Measurements from ENCODE around the gene MTPN.

The MTPN gene

DNA sequence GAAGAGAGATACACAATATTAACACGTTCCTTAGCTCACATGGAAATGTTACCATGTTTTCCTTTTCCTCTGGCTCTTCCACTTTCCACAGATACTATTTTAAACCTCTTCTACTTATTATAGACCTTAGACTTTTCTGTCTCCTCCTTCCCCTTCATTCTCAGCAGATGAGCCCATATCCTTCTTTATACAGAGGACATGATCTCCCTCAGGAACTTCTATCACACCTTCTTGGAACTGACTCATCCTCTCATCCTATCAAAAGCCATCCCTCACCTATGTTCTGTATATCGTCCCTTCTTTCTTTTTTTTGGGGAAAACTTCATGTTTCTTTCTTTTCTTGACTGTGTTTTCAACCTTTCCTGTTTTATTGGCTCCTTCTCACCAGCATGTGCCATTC, 20.8 kb downstream of the MTPN start:
- no peak for DNase-seq (ENCODE audit: low spot score)

DNA sequence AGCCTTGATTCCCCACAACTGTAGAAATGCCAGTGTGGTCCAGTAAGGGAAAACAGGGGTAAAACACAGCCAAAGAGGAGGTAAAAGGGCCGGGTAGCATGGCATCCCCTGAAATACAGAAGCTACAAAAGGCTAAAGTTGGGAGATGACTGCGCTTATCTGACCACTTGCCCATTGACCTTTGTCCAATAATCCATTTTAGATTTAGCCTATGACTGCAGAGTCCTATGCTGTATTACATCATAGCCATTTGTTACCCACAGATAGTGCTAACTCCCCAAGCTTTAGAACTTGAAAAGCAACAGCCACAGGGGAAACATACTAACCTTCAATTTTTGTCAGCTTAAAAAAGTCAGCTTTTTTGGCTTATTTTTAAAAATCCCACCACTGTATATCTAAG, 26.2 kb downstream of the MTPN start:
- DNase-seq (ENCODE audit: low spot score) = no peak

DNA sequence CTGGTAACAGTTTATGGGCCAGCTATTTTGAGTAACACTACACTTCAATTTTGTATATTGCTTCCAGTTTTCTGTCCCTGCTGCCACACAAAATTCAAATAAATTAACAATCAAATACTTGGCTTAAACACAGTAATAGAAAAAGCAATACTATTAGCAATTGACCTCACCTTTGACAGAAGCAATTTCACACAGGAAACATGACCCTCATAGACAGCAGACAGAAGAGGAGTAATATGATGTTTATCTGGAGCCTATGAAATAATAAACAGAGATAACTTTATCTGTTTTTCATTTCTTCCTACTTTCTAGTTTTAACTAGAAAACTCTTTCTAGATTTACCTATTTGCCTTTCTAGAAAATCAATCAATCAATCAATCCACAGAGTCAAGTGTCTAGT, 26.7 kb downstream of the MTPN start:
- DNase-seq (ENCODE audit: low spot score) = no peak

DNA sequence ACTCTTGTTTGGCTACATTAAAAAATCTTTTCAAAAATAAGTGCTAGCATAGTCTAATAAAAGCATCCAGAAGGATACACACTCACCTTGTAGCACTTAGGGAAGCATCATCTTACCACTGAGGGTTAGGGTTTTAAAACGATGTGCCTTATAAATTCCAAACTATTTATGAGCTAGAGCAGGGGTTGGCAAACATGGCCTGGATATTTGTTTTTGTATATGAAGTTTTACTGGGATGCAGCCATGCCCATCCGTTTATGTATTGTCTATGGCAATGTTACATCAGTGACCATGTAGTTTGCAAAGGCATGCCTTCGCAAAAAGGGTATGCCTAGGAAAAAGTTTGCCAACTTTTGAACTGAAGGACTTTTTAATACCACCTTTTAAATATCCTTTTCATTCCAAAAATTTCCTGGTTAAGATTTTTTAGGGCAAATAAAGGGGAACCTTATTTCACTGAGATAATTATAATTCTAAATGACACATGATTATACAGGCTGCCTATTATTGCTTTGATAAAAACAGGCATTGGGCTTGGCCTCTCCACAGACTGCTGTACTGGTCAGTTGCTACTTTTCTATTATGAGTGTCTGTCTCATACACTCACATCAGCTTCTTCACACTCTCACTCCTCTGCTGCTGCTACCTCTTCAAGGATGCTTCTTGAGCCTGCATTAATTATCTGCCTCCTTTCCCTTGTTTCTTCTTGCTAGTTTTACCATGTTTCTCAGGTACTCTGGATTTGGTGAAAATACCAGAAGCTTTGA, 30.7 kb downstream of the MTPN start:
- DNase-seq (ENCODE audit: low spot score) = no peak

DNA sequence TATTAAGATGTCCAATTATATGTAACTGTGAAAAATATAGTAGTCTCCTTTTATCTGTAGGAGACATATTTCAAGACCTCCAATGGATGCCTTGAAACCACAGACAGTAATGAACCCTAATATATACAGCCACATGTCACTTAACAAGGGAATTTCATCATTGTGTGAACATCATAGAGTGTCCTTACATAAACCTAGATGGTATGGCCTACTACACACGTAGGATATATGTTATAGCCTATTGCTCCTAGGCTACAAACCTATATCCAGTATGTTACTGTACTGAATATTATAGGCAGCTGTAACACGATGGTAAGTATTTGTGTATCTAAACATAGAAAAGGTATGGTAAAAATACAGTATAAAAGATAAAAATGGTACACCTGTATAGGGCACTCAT, 32.4 kb downstream of the MTPN start:
- no peak for DNase-seq (ENCODE audit: low spot score)

DNA sequence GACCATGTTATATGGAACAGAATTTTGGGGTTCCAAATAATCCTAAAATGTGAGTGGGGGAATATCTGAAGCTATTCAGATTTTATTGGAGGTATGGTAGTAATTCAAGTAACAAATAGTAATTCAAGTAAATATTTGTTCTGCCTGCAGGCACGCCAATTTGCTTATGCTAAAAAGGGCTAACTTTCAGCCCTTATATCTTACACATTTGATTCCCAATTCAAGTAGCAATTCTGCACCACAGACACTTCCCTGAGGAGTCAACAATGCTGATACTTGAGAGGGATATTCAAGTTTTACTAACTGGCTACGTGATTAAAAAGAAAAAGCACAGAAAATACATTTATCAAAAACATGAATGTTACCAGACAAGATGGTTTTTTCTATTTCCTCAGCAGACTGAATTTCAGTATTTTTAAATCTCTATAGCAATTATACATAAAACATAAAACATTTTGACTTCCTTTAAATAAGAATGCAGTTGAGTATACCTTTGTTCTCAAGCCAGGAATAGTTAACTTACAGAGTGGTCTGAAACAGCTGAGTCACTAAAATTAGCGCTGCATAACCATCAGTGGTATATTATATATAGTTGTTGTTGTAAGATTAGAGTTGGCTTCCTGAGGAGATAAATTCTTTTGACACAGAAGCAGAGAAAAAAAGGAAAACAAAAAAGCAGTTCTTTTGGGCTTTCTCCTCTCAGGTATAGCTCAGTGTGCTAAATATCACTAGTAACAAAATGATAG, 33.9 kb downstream of the MTPN start:
- no peak for DNase-seq (ENCODE audit: low spot score)

DNA sequence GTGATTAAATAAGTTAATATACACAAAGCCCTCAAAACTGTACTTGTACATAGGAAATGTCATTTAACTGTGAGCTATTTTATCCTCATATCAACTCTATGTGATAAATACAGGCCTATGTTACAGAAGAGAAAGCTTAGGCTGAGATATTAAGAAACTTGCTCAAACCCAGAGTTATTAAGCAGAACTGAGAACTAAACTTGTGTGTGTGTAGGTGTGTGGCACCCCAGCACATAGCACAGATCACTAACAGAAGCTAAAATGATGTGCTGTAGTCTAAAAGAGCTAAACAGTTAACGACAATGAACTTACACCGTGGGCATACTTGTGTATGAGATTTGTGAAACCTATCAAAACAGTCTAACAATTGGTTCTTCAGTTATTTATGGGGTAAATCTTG, 34.5 kb downstream of the MTPN start:
- no peak for DNase-seq (ENCODE audit: low spot score)

DNA sequence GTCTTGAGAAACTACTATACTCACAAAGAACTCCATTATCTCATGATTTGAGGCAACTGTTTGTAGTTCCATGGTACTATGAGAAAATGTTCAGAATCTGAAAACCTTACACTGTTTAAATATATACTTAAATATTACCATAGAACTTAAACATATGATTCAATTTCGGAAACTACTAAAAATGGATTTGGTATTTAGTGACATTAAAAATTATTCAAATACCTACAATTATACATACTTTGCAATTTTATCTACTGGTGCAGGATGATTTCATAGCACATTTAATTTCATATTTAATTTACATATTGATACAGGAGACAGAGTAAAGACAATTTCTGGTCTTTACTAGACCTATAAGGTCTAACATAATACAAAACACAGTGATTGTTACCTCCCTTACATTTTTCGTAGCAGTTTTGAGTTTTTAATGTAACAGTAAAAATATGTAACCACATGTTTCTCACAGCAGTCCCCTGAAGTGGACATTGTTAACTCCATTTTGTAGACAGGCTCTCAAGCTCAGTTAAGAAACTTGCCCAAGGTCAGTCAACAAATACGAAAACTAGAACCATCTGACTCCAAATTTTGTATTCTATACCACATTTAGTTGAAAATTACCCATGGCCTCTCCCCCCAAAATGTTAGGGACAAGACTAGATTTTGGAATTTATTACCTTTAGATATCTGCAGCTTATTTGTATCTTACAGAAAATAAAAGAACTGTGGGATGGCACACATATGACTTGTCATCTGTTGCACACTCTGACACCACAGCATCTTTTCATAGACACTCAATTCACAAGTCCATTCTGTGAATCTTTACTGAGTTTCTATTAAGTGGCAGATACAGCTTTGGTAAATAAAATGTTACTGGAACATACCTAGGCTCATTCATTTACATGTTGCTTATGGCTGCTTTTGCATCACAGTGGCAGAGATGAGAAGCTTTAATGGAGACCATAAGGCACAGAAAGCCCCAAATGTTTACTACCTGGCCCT, 36.8 kb downstream of the MTPN start:
- DNase-seq (ENCODE audit: low spot score) = no peak

DNA sequence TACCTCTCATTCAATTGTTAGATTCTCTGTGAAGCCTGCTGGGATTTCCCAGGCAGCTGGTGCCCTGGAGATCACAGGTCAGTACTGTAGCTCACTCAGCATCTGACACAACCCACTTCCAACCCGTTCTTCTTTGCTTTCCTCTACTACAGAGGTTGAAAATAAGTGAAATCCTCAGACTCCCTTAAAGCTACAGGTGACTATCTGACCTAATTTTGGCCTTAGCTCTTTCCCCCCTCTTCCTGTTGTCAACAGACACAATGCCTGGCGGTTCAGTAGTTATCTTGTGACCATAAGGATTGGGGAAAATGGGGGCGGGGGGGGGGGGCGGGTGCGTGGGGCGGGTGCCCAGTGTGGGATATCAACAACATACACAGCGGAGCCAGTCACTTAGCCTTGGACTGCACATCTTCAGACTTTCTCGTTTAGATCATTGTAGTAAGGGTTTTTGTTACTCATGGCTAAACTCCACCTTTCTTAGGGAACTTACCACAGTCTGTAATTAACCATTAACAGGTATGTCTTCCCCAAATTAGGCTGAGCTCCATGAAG, 37.8 kb downstream of the MTPN start:
- no peak for DNase-seq (ENCODE audit: low spot score)

DNA sequence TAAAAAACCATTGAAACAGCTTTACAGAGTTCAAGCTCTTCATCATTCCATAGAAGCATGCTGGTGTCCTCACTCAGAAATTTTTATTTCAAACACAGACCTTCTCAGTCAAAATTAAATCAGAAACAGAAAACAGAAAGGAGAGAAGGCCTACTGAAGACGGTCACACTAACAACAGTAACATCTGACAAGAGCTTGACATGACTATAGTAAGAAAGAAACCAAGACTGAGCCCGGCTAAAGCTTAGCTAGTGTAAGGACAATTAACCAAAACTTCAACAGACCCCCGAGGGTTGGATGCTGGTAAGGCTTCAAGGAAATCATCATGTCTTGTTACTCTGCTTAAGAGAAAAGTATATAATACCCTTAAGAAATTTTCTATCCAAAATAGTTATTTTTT, 38.6 kb downstream of the MTPN start:
- DNase-seq (ENCODE audit: low spot score) = no peak

DNA sequence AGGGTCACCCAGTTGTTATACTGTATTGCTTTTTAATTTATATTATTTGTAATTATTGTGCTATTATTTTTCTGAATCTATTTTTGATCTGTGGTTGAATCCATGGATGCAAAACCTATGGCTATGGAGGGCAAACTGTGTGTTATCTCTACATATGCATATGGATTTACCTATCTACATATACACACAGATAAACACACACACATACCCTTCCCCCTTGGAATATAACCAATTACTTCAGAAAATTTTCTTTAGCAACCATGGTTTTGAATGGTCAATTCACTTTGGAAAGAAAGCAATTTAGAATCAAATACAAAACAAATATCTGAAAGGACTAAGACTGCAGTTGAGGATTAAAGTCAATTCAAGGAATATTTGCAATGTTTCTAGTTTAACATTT, 39.1 kb downstream of the MTPN start:
- DNase-seq (ENCODE audit: low spot score) = no peak

DNA sequence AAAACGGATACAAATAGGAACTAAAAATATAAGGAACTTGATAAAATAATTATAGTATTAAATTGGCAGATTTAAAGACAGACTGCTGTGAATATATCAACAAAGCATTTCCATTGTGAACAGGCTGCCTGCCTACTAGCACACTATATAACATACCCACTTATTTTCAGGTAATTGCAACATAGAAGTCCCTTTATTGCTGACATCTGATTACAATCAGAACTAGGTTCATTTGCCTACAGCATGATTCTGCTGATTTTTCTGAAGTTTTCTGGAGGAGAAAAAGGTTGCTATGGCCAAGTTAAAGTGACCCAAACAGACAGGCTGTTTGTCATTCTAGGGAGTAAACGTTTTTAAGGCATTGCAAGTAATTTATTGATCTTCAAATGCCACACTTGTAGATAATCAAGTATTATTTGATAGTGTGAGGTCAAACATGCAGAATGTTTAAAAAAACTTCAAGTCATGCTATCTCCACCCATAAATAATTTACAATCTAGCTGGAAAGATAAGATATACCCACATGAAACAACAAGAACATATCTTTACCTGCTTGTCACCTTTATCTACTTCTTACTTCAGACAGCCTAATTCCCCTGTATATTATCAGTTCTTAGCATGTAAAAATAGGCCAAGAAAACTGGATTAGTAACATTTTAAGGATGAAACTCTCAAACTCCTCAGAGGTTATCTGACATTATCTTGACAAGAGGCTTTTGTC, 40.5 kb downstream of the MTPN start:
- DNase-seq (ENCODE audit: low spot score) = no peak

DNA sequence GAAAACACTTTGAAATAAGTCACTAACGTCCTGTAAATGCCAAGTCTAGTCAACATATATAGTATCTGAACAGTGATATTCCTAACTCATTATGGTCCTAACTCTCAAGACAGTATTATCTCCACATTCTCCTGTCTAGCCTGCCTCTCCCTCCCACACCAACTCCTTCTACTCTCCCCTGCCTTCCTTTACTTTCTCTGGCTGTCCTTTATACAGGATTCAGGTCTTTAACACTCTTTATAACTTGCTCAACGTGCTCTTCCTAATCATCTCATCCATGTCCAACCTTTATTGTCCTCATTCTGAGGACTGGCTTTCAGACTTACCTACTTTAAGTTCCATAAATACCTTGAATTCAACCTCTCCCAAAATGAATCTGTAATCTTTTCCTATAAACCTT, 42.5 kb downstream of the MTPN start:
- no peak for DNase-seq (ENCODE audit: low spot score)

DNA sequence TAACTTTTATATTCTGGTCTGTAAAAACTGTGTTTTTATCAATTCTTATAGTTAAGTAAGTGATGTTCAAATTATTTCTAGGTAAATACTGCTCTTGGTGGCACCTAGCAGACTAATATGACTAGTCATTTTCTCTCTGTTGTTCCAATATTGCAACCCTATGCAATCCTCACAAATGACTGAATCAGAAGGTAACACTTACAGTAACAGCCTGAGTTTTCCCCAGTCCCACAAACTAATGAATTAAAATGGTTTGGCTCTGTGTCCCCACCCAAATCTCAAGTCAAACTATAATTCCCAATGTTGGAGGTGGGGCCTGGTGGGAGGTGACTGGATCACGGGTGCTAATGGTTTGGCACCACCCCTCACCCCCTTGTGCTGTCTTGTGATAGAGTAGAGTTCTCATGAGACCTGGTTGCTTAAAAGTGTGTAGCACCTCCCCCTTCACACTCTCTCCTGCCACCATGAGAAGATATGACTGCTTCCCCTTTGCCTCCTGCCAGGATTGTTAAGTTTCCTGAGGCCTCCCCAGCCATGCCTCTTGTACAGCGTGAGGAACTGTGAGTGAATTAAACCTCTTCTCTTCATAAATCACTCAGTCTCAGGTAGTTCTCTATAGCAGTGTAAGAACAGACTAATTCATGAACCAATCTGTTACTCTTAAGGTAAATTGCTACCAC, 43.5 kb downstream of the MTPN start:
- no peak for DNase-seq (ENCODE audit: low spot score)

DNA sequence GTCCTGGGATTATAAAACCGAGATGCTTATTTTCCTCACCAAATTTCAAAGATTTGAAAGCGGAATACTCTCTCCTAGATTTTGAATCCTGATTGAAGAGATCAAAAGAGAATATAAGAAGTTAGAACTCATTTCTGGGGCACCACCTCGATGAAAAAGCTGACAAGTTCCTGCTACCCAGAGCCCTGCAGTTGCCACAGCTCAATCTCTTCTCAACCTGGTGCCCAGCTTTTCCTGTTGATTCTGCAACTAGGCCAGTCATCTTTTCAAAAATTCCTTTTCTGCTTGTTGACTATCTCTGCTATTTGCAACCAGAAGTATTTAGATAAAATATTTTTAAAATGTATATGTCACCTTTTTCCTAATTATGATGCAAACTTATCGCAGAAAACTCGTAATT, 45.0 kb downstream of the MTPN start:
- DNase-seq (ENCODE audit: low spot score) = no peak

DNA sequence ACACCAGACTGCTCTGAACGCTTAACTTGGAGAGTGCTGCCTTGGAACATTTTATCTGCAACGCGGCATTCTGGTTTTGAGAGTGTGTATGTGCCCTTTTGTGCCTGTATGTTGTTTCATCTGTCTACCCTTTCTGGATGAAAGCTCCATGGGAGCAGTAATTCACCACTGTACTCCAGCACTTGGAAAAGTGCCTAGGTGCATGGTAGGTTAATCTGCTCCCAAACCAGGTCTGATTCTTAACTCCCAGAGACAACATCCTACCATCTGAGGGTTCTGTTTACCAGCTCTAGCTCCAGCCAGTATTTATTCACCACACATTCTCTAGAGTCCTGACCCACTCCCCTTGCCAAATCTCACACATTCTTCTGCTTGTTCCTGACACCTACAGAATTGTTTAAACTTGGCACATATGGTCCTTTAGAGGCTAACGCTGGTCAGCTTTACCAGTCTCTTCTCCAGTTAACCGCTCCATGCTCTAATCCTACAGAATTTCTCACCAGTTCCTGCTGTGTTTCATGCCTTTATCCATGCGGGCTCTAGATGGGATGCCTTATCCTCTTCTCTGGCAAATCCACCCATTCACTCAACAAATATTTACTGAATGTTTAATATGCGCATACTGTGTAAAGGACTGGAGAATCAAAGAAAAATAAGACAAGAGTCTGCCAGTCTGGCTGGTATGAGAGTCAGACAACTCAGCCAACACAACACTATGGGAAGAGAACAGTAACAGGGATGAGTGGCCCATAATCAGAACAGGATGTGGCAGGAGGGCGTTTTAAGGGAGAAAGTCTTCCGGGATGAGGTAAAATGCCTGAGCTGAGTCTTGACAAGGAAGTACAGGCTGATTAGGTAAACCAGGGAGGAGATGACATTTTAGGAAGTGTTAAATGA, 46.3 kb downstream of the MTPN start:
- DNase-seq (ENCODE audit: low spot score) = no peak

DNA sequence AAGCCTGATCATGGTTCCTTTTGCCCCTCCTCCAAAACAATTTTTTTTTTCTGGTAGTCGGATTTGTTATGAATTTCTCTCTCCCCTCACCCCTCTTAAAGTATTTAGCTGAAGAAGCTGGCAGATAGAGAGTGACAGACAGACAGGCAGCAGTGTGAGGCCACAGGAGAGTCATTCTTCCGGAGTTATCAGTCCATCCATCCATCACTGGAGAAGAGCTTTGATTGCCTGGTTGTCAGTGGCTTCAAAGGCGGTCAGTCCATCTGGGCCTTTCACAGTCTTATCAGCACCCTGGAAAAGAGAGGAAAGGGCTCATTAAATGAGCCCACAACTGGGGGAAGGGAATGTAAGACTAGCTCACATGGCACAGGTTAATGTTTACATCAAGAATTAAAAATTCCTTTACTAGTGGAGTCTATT, 47.4 kb downstream of the MTPN start:
- DNase-seq (ENCODE audit: low spot score) = no peak

DNA sequence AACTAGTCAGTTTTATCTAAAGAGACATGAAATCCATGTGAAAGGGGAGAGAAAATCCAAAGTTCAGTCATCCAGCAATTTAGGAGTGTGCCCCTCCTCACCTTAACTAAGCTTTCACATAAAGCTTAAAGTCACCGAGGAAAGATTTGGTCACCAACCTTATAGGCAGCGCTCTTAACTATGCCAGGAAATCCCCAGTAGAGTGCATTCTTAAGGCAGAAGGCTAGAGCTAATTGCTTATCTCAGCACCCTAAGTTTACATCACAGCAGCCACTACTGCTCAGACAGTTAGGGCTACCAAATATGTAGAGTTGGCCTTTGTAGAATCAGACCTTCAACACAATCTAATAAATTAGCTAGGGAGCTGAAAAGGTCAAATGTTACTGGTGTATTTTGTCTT, 47.9 kb downstream of the MTPN start:
- DNase-seq (ENCODE audit: low spot score) = no peak

DNA sequence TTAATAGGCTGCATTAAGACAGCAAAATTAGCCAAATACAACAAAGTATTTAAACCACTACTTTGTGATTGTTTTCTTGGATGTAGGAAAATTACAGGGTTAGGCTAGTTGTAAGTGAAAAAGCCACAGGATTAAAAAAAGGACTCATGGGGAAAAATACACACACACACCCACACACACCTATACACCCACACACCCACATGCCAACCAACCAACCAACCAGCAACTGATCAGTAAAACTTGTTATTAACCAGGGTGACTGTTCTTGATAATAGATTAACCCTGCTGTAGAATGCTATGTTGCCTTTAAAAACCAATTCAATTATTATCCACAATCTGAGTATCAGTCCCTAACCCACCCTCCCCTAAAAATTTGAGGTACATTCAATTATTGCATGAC, 49.0 kb downstream of the MTPN start:
- DNase-seq (ENCODE audit: low spot score) = no peak

DNA sequence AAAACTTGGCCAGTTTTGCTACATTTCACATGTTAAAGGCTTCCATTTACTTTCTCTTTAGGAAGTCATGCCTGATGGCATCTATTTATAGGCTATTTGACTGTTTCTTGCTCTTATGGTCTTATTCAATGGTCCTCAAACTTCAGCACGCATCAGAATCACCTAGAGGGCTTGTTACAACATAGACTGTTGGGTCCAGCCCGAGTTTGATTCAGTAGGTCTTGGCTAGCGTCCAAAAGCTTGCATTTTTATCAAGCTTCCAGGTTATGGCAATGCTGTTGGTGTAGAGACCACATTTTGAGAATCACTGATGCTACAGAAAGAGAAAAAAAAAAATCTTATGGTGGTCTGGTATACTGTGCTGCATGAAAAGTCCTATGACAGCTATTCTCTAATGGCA, 51.9 kb downstream of the MTPN start:
- DNase-seq (ENCODE audit: low spot score) = no peak
